ENCODE data around the gene PRR15. TPM values are rescaled to one million over a fixed set of nuclear protein-coding genes. Genes with fewer than 3 reads are reported as not detected.

The PRR15 gene
- total and polyA plus RNA-seq, 2 of the 8 experiments (the other 6 are each of a cell fraction or from before 2014, with no cell fraction given): 4.9 to 7.9 TPM

GRCh38 chr7:29607889-29608288 is 44.3 kb downstream of the PRR15 start (continued):
- TF ChIP-seq, protein P1, sequence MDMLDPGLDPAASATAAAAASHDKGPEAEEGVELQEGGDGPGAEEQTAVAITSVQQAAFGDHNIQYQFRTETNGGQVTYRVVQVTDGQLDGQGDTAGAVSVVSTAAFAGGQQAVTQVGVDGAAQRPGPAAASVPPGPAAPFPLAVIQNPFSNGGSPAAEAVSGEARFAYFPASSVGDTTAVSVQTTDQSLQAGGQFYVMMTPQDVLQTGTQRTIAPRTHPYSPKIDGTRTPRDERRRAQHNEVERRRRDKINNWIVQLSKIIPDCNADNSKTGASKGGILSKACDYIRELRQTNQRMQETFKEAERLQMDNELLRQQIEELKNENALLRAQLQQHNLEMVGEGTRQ (IDR thresholded peaks at IDR 0.05; ENCODE audit: low read length): no peak
- TF ChIP-seq CEBPB (IDR thresholded peaks at IDR 0.05; ENCODE audit: low read depth, low read length): no peak
- TF ChIP-seq, protein P2, sequence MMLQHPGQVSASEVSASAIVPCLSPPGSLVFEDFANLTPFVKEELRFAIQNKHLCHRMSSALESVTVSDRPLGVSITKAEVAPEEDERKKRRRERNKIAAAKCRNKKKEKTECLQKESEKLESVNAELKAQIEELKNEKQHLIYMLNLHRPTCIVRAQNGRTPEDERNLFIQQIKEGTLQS (IDR thresholded peaks at IDR 0.05; ENCODE audit: insufficient read depth, low read depth, low read length): no peak

All from H1 (cell line).